ENCODE measurements around the gene PSMD9. TPM values are rescaled to one million over a fixed set of nuclear protein-coding genes. Genes with fewer than 3 reads are reported as not detected.

The PSMD9 gene
- total RNA-seq, 1 donor from 2014 or later, result 43.0 TPM

DNA sequence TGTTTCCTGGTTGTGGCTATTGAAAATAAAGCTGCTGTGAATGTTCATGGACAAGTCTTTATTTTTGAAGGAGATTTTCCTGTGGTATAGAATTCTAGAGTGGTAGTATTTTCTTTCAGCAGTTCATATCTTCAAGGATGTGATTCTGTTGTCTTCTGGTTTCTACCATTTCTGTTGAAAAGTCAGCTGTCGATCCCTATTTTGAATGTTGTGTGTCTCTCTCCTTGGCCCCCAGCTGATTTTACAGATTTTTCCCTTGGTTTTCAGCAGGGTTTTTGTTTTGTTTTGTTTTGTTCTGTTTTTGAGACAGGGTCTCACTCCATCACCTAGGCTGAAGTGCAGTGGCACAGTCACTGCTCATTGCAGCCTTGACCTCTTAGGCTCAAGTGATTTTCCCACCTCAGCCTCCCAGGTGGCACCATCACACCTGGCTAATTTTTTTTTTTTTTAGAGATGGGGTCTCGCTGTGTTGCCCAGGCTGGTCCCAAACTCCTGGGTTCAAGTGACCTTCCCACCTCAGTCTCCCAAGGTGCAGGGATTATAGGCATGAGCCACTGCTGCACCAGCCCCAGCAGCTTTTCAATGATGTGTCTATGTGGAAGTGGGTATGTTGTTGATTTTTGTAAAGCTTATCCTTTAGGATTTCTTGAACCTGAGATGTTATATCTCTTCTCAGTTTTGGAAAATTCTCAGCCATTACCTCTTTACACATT lies 57.9 kb downstream of the PSMD9 start:
- Mint-ChIP-seq H3K4me1 (ENCODE audit: unreplicated experiment) (no peaks in the 10 kb centered on the region), H3K27ac (no peak overlapping the region), H3K9me3 (no peaks in the 10 kb centered on the region), H3K36me3 (no peaks in the 10 kb centered on the region), H3K27me3 (no peaks in the 10 kb centered on the region), H3K4me3 (no peak overlapping the region)
- TF ChIP-seq, protein P1, sequence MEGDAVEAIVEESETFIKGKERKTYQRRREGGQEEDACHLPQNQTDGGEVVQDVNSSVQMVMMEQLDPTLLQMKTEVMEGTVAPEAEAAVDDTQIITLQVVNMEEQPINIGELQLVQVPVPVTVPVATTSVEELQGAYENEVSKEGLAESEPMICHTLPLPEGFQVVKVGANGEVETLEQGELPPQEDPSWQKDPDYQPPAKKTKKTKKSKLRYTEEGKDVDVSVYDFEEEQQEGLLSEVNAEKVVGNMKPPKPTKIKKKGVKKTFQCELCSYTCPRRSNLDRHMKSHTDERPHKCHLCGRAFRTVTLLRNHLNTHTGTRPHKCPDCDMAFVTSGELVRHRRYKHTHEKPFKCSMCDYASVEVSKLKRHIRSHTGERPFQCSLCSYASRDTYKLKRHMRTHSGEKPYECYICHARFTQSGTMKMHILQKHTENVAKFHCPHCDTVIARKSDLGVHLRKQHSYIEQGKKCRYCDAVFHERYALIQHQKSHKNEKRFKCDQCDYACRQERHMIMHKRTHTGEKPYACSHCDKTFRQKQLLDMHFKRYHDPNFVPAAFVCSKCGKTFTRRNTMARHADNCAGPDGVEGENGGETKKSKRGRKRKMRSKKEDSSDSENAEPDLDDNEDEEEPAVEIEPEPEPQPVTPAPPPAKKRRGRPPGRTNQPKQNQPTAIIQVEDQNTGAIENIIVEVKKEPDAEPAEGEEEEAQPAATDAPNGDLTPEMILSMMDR (conservative IDR thresholded peaks at IDR 0.05), result no peak
- no peak for DNase-seq (ENCODE audit: extremely low spot score, unreplicated experiment)

DNA sequence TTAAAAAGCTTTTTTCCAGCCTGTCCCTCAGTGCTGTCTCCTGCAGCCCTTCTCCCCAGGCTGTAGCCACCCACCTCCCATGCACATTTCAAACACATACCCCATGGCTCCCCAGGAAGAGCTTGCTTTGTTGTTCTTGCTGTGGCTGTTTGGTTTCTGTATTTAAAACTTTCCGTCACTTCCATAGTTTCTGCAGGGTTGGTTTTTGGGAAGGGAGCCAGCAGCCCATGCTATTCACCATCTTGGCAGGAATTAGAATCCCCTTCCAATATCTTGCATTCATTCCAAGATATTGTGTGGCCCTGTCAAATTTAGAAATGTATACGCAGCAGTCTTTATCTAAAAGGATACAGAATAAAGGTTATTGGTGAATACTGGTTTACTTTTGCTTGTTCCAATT lies 59.4 kb downstream of the PSMD9 start:
- no peak overlapping the region for H3K27ac Mint-ChIP-seq
- H3K4me1 Mint-ChIP-seq (ENCODE audit: unreplicated experiment), result no peaks in the 10 kb centered on the region
- no peaks in the 10 kb centered on the region for H3K27me3 Mint-ChIP-seq
- no peak for DNase-seq (ENCODE audit: extremely low spot score, unreplicated experiment)
- H3K9me3 Mint-ChIP-seq, result no peaks in the 10 kb centered on the region
- H3K4me3 Mint-ChIP-seq, result no peak overlapping the region
- H3K36me3 Mint-ChIP-seq, result no peaks in the 10 kb centered on the region
- TF ChIP-seq, protein P1 (conservative IDR thresholded peaks at IDR 0.05), result no peak

DNA sequence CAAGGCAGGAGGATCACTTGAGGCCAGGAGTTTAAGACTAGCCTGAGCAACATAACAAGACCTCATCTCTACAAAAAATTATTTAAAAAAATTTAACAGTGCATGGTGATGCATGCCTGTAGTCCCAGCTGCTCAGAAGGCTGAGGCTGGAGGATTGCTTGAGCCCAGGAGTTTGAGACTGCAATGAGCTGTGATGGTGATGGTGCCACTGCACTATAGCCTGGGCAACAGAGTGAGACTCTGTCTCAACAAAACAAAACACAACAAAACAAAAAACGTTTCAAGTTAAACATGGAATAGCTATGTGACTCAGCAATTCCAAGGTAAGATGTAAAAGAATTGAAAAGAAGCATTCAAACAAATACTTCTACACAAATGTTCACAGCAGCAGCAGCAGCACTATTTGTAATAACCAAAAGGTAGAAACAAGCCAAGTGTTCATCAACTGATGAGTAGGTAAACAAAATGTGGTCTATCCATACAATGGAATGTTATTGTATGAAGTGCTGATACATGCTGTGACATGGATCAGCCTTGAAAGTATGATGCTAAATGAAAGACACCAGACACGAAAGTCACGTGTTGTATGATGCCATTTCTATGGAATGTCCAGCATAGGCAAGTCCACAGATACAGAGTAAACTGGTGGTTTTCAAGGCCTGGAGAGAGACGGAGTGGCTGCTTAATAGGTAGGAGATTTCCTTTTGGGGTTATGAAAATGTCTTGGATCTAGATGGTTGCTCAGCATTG lies 61.2 kb downstream of the PSMD9 start:
- Mint-ChIP-seq H3K4me3 (no peak overlapping the region), H3K36me3 (no peaks in the 10 kb centered on the region), H3K27me3 (no peaks in the 10 kb centered on the region), H3K27ac (no peak overlapping the region), H3K9me3 (no peaks in the 10 kb centered on the region), H3K4me1 (ENCODE audit: unreplicated experiment) (no peaks in the 10 kb centered on the region)
- no peak for DNase-seq (ENCODE audit: extremely low spot score, unreplicated experiment)
- TF ChIP-seq, protein P1 (conservative IDR thresholded peaks at IDR 0.05), result no peak

DNA sequence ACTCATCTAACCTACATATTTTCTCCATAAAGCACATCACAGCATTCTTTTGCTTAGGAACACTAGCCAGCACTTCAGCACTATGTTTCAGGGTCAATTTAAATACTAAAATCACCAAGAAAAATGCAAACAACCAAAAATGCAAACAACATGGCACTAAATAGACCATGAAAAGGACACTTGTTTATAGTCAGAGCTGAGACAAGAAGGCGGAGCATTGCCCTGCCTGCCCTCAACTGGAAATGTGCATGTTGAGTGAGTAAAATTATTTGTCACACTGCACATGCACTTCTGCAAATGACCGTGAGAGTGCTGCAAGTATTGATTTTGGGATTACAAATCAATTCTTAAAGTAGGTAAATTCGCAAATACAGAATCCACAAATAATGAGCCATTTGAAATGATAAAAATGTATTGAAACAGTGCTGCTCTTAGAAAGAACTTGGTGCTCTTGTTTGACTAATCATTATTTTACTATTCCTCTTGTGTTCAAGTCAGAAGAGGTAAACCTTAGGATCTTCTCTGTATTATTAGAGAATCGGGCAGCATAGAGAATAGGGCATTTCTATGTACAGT lies 64.6 kb downstream of the PSMD9 start:
- Mint-ChIP-seq H3K36me3 (no peaks in the 10 kb centered on the region), H3K27me3 (peaks cover 8% of the 10 kb centered on the region), H3K4me1 (ENCODE audit: unreplicated experiment) (no peaks in the 10 kb centered on the region), H3K27ac (no peak overlapping the region), H3K4me3 (no peak overlapping the region), H3K9me3 (no peaks in the 10 kb centered on the region)
- DNase-seq (ENCODE audit: extremely low spot score, unreplicated experiment), result no peak
- TF ChIP-seq, protein P1 (conservative IDR thresholded peaks at IDR 0.05), result no peak

DNA sequence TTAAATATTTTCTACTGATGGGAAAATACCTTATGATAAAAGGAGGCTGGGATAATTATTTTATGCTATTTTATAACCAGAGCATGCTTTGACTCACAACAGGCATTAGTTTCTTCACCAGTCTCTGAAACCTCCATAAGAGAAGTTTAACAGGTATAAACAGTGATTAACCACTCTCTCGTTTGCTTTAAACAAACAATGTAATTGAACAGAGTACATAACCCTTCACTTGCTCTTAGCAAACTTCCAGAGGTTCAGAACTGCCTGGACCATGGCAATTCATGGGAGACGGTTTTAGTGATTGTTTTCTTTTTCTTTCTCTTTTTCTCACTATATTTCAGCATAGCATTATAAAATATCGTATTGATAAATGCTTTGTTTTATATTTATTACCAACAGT lies 65.1 kb downstream of the PSMD9 start:
- Mint-ChIP-seq H3K36me3 (no peaks in the 10 kb centered on the region), H3K4me1 (ENCODE audit: unreplicated experiment) (no peaks in the 10 kb centered on the region), H3K27me3 (peaks cover 9% of the 10 kb centered on the region), H3K27ac (no peak overlapping the region), H3K4me3 (no peak overlapping the region), H3K9me3 (no peaks in the 10 kb centered on the region)
- DNase-seq (ENCODE audit: extremely low spot score, unreplicated experiment), result no peak
- TF ChIP-seq, protein P1 (conservative IDR thresholded peaks at IDR 0.05), result no peak

All from type B pancreatic cell (in vitro differentiated cells).